ENCODE measurements around the gene MYO10.

- TF ChIP-seq CTCF (IDR thresholded peaks at IDR 0.05) (no peak), POLR2AphosphoS5 (IDR thresholded peaks at IDR 0.05) (no peak)
Measured at GRCh38 chr5:16619136-16619535, 317.0 kb downstream of the MYO10 start.

Measured in breast epithelium (tissue), 3 donors.